ENCODE results near the gene TMEM25. TPM values are rescaled to one million over a fixed set of nuclear protein-coding genes. Genes with fewer than 3 reads are reported as not detected.

Gene TMEM25
- total RNA-seq, 2 donors from 2014 or later = 22.4 to 30.6 TPM

DNA sequence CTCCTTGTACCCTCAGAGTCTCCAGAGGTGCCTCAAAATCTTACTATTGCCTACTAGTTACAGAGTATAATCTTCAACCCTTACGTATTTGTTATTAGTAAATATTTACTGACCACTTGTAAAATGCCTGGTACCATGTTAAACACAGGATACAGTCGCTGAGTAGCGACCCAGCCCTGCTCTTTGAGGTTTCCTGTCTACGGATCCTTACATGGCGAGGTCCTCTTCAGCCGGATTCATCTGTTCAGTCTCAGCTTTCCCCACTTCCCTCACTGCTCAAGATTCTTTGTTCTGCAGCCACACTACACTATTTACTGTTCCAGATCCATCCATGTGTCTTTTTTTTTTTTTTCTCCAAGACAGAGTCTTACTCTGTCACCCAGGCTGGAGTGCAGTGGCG, 16.9 kb upstream of the TMEM25 start:
- Histone ChIP-seq H3K4me1 (ENCODE audit: control insufficient read depth, insufficient read depth, low read length) (no peaks in the 10 kb centered on the region), H3K4me3 (ENCODE audit: low read length) (no peak overlapping the region), H3K27ac (ENCODE audit: low read depth, low read length) (no peak overlapping the region), H3K9ac (ENCODE audit: extremely low read depth, low read length, poor library complexity, severe bottlenecking) (no peak overlapping the region), H3K27me3 (ENCODE audit: control insufficient read depth, insufficient read depth, low read length, poor library complexity, severe bottlenecking) (no peaks in the 10 kb centered on the region), H3K36me3 (ENCODE audit: control insufficient read depth, insufficient read depth, low read length) (peaks cover 88% of the 10 kb centered on the region), H3K9me3 (ENCODE audit: control insufficient read depth, low read length) (peaks cover 3% of the 10 kb centered on the region)
- Mint-ChIP-seq H3K4me1 (no peaks in the 10 kb centered on the region), H3K27ac (no peak overlapping the region), H3K36me3 (ENCODE audit: low read depth) (peaks cover 74% of the 10 kb centered on the region), H3K27me3 (ENCODE audit: insufficient read depth) (no peaks in the 10 kb centered on the region), H3K9me3 (no peaks in the 10 kb centered on the region), H3K4me3 (no peak overlapping the region)
- WGBS, 2 experiments (ENCODE audit: insufficient coverage in 1 of 2, insufficient read length in 1 of 2) = 96 to 99% methylated on average over 6 to 7 of the region's 7 CpGs
- TF ChIP-seq, protein P1, sequence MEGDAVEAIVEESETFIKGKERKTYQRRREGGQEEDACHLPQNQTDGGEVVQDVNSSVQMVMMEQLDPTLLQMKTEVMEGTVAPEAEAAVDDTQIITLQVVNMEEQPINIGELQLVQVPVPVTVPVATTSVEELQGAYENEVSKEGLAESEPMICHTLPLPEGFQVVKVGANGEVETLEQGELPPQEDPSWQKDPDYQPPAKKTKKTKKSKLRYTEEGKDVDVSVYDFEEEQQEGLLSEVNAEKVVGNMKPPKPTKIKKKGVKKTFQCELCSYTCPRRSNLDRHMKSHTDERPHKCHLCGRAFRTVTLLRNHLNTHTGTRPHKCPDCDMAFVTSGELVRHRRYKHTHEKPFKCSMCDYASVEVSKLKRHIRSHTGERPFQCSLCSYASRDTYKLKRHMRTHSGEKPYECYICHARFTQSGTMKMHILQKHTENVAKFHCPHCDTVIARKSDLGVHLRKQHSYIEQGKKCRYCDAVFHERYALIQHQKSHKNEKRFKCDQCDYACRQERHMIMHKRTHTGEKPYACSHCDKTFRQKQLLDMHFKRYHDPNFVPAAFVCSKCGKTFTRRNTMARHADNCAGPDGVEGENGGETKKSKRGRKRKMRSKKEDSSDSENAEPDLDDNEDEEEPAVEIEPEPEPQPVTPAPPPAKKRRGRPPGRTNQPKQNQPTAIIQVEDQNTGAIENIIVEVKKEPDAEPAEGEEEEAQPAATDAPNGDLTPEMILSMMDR (conservative IDR thresholded peaks at IDR 0.05) = no peak
- no peak for DNase-seq

GRCh38 chr11:118519549-118519948, 11.4 kb upstream of the TMEM25 start:
- H3K9me3 Mint-ChIP-seq = no peaks in the 10 kb centered on the region
- DNase-seq = no peak
- H3K4me3 ChIP-seq (ENCODE audit: low read length) = no peak overlapping the region
- H3K4me1 ChIP-seq (ENCODE audit: control insufficient read depth, insufficient read depth, low read length) = peaks cover 4% of the 10 kb centered on the region
- 92 to 95% methylated on average over 6 of the region's 6 CpGs for WGBS, 2 experiments (ENCODE audit: insufficient coverage in 1 of 2, insufficient read length in 1 of 2)
- TF ChIP-seq, protein P1 (conservative IDR thresholded peaks at IDR 0.05) = no peak
- H3K4me1 Mint-ChIP-seq = peaks cover 18% of the 10 kb centered on the region
- no peak overlapping the region for H3K9ac ChIP-seq (ENCODE audit: extremely low read depth, low read length, poor library complexity, severe bottlenecking)
- no peak overlapping the region for H3K27ac Mint-ChIP-seq
- no peak overlapping the region for H3K4me3 Mint-ChIP-seq
- H3K27me3 ChIP-seq (ENCODE audit: control insufficient read depth, insufficient read depth, low read length, poor library complexity, severe bottlenecking) = no peaks in the 10 kb centered on the region
- no peak overlapping the region for H3K27ac ChIP-seq (ENCODE audit: low read depth, low read length)
- peaks cover 3% of the 10 kb centered on the region for H3K9me3 ChIP-seq (ENCODE audit: control insufficient read depth, low read length)
- H3K36me3 ChIP-seq (ENCODE audit: control insufficient read depth, insufficient read depth, low read length) = peaks cover 88% of the 10 kb centered on the region
- no peaks in the 10 kb centered on the region for H3K27me3 Mint-ChIP-seq (ENCODE audit: insufficient read depth)
- H3K36me3 Mint-ChIP-seq (ENCODE audit: low read depth) = peaks cover 73% of the 10 kb centered on the region

GRCh38 chr11:118521892-118522311, 9.1 kb upstream of the TMEM25 start:
- H3K36me3 ChIP-seq (ENCODE audit: control insufficient read depth, insufficient read depth, low read length) = peaks cover 79% of the 10 kb centered on the region
- 94 to 95% methylated on average over 11 to 13 of the region's 13 CpGs for WGBS, 2 experiments (ENCODE audit: insufficient coverage in 1 of 2, insufficient read length in 1 of 2)
- H3K36me3 Mint-ChIP-seq (ENCODE audit: low read depth) = peaks cover 59% of the 10 kb centered on the region

More at GRCh38 chr11:118521892-118522311, 9.1 kb upstream of the TMEM25 start:
- Histone ChIP-seq H3K9ac (ENCODE audit: extremely low read depth, low read length, poor library complexity, severe bottlenecking) (no peak overlapping the region), H3K27me3 (ENCODE audit: control insufficient read depth, insufficient read depth, low read length, poor library complexity, severe bottlenecking) (no peaks in the 10 kb centered on the region), H3K4me1 (ENCODE audit: control insufficient read depth, insufficient read depth, low read length) (peaks cover 4% of the 10 kb centered on the region), H3K9me3 (ENCODE audit: control insufficient read depth, low read length) (no peaks in the 10 kb centered on the region), H3K27ac (ENCODE audit: low read depth, low read length) (no peak overlapping the region), H3K4me3 (ENCODE audit: low read length) (no peak overlapping the region)
- Mint-ChIP-seq H3K4me3 (no peak overlapping the region), H3K27me3 (ENCODE audit: insufficient read depth) (no peaks in the 10 kb centered on the region), H3K9me3 (no peaks in the 10 kb centered on the region), H3K27ac (peak overlapping the region; percentile 26), H3K4me1 (peaks cover 21% of the 10 kb centered on the region)
- TF ChIP-seq, protein P1 (conservative IDR thresholded peaks at IDR 0.05) = no peak
- DNase-seq = no peak

Measured in endodermal cell (in vitro differentiated cells).